Measurements from ENCODE around the gene SETD6.

SETD6 gene

GRCh38 chr16:58476791-58477190 is 38.5 kb upstream of the SETD6 start:
- Histone ChIP-seq H3K4me3 (ENCODE audit: low read length, poor library complexity, severe bottlenecking) (no peak overlapping the region), H3F3A (ENCODE audit: low read depth) (no peaks in the 10 kb centered on the region), H3K79me2 (ENCODE audit: insufficient read depth, low read length) (no peaks in the 10 kb centered on the region)

GRCh38 chr16:58478427-58478826 is 36.9 kb upstream of the SETD6 start:
- H3K36me3 ChIP-seq (ENCODE audit: insufficient read depth, low read length), result no peaks in the 10 kb centered on the region
- H4K20me1 ChIP-seq (ENCODE audit: insufficient read depth, low read length, poor library complexity, severe bottlenecking), result no peaks in the 10 kb centered on the region
- no peak overlapping the region for H3K4me2 ChIP-seq (ENCODE audit: low read depth, low read length, poor library complexity, severe bottlenecking)
- no peaks in the 10 kb centered on the region for H3K79me2 ChIP-seq (ENCODE audit: insufficient read depth, low read length)
- H3K9me3 ChIP-seq (ENCODE audit: insufficient read depth, low read depth, low read length), result no peaks in the 10 kb centered on the region
- H3K4me1 ChIP-seq (ENCODE audit: insufficient read depth, low read length, poor library complexity, severe bottlenecking), result no peaks in the 10 kb centered on the region
- H3F3A ChIP-seq (ENCODE audit: low read depth), result no peaks in the 10 kb centered on the region
- H3K27me3 ChIP-seq (ENCODE audit: insufficient read depth, low read length, poor library complexity, severe bottlenecking), result no peaks in the 10 kb centered on the region
- TF ChIP-seq EZH2phosphoT487 (IDR thresholded peaks at IDR 0.05; ENCODE audit: borderline replicate concordance) (no peak), CTCF (conservative IDR thresholded peaks at IDR 0.05; ENCODE audit: low read length) (no peak)
- H3K9ac ChIP-seq (ENCODE audit: low read depth, low read length, poor library complexity, severe bottlenecking), result no peak overlapping the region
- no peak overlapping the region for H3K4me3 ChIP-seq (ENCODE audit: low read length, poor library complexity, severe bottlenecking)
- no peaks in the 10 kb centered on the region for H3K9me2 ChIP-seq (replicated peaks; ENCODE audit: low read depth, low read length)
- H2AFZ ChIP-seq (ENCODE audit: low read length), result no peak overlapping the region

More at GRCh38 chr16:58476791-58477190, 38.5 kb upstream of the SETD6 start:
- no peaks in the 10 kb centered on the region for H3K9me2 ChIP-seq (replicated peaks; ENCODE audit: low read depth, low read length)
- H3K9me3 ChIP-seq (ENCODE audit: insufficient read depth, low read depth, low read length), result no peaks in the 10 kb centered on the region
- H4K20me1 ChIP-seq (ENCODE audit: insufficient read depth, low read length, poor library complexity, severe bottlenecking), result no peaks in the 10 kb centered on the region
- no peak for TF ChIP-seq EZH2phosphoT487 (IDR thresholded peaks at IDR 0.05; ENCODE audit: borderline replicate concordance)
- TF ChIP-seq CTCF (conservative IDR thresholded peaks at IDR 0.05; ENCODE audit: low read length), result no peak
- H3K4me1 ChIP-seq (ENCODE audit: insufficient read depth, low read length, poor library complexity, severe bottlenecking), result peaks cover 3% of the 10 kb centered on the region
- no peaks in the 10 kb centered on the region for H3K27me3 ChIP-seq (ENCODE audit: insufficient read depth, low read length, poor library complexity, severe bottlenecking)
- H3K36me3 ChIP-seq (ENCODE audit: insufficient read depth, low read length), result no peaks in the 10 kb centered on the region
- H2AFZ ChIP-seq (ENCODE audit: low read length), result no peak overlapping the region
- H3K4me2 ChIP-seq (ENCODE audit: low read depth, low read length, poor library complexity, severe bottlenecking), result no peak overlapping the region
- H3K9ac ChIP-seq (ENCODE audit: low read depth, low read length, poor library complexity, severe bottlenecking), result no peak overlapping the region

- Histone ChIP-seq H2AFZ (ENCODE audit: low read length) (no peak overlapping the region), H3K9me2 (replicated peaks; ENCODE audit: low read depth, low read length) (no peaks in the 10 kb centered on the region), H3K36me3 (ENCODE audit: insufficient read depth, low read length) (no peaks in the 10 kb centered on the region), H3K4me1 (ENCODE audit: insufficient read depth, low read length, poor library complexity, severe bottlenecking) (no peaks in the 10 kb centered on the region), H3K79me2 (ENCODE audit: insufficient read depth, low read length) (no peaks in the 10 kb centered on the region), H3K27me3 (ENCODE audit: insufficient read depth, low read length, poor library complexity, severe bottlenecking) (no peaks in the 10 kb centered on the region), H3K9ac (ENCODE audit: low read depth, low read length, poor library complexity, severe bottlenecking) (no peak overlapping the region), H3K9me3 (ENCODE audit: insufficient read depth, low read depth, low read length) (no peaks in the 10 kb centered on the region), H3K4me3 (ENCODE audit: low read length, poor library complexity, severe bottlenecking) (no peak overlapping the region), H3K4me2 (ENCODE audit: low read depth, low read length, poor library complexity, severe bottlenecking) (no peak overlapping the region), H4K20me1 (ENCODE audit: insufficient read depth, low read length, poor library complexity, severe bottlenecking) (no peaks in the 10 kb centered on the region), H3F3A (ENCODE audit: low read depth) (no peaks in the 10 kb centered on the region)
- no peak for TF ChIP-seq EZH2phosphoT487 (IDR thresholded peaks at IDR 0.05; ENCODE audit: borderline replicate concordance)
- no peak for TF ChIP-seq CTCF (conservative IDR thresholded peaks at IDR 0.05; ENCODE audit: low read length)
Measured at GRCh38 chr16:58481226-58481869, 34.0 kb upstream of the SETD6 start.

Measured in Loucy (cell line).